ENCODE measurements around the gene ADARB2.

The ADARB2 gene

DNA sequence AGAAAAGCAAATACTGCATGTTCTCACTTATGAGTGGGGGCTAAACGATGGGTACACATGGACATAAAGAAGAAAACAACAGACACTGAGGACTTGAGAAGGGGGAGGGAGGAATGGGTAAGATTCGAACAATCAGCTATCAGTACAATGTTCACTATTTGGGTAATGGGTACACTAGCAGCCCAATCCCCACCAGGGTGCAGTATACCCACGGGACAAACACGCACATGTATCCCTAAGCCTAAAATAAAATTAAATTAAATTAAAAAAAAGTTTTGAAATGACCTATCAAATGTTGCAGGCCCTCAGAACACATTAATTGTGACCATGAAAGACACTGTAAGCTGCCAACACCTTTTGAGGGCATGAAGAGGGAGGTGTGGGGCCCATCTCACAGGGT, 365.1 kb downstream of the ADARB2 start:
- no peak for DNase-seq (ENCODE audit: low spot score)
- H3K27ac ChIP-seq: no peak overlapping the region
- ChIA-PET POLR2A (ENCODE audit: low non-redundant PET) (no interaction called here), CTCF (no interaction called here)
- TF ChIP-seq, protein P1, sequence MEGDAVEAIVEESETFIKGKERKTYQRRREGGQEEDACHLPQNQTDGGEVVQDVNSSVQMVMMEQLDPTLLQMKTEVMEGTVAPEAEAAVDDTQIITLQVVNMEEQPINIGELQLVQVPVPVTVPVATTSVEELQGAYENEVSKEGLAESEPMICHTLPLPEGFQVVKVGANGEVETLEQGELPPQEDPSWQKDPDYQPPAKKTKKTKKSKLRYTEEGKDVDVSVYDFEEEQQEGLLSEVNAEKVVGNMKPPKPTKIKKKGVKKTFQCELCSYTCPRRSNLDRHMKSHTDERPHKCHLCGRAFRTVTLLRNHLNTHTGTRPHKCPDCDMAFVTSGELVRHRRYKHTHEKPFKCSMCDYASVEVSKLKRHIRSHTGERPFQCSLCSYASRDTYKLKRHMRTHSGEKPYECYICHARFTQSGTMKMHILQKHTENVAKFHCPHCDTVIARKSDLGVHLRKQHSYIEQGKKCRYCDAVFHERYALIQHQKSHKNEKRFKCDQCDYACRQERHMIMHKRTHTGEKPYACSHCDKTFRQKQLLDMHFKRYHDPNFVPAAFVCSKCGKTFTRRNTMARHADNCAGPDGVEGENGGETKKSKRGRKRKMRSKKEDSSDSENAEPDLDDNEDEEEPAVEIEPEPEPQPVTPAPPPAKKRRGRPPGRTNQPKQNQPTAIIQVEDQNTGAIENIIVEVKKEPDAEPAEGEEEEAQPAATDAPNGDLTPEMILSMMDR (conservative IDR thresholded peaks at IDR 0.05; ENCODE audit: low read depth): no peak

DNA sequence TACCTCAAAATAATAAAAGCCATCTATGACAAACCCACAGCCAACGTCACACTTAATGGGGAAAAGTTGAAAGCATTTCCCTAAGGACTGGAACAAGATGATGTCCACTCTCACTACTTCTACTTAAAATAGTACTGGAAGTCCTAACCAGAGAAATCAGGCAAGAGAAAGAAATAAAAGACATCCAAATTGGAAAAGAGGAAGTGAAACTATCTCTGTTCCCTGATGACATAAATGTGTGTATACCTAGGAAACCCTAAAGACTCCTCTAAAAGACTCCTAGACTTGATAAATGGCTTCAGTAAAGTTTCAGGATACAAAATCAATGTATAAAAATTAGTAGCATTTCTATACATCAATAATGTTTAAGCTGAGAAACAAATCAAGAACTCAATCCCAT, 367.0 kb downstream of the ADARB2 start:
- CTCF ChIA-PET: interaction anchor here (0.6 kb wide), 1 partner anchor 179 kb away, joined by 3 read pairs; no protein-coding TSS in a partner anchor
- H3K27ac ChIP-seq: no peak overlapping the region
- POLR2A ChIA-PET (ENCODE audit: low non-redundant PET): no interaction called here
- no peak for DNase-seq (ENCODE audit: low spot score)
- TF ChIP-seq, protein P1 (conservative IDR thresholded peaks at IDR 0.05; ENCODE audit: low read depth): no peak

DNA sequence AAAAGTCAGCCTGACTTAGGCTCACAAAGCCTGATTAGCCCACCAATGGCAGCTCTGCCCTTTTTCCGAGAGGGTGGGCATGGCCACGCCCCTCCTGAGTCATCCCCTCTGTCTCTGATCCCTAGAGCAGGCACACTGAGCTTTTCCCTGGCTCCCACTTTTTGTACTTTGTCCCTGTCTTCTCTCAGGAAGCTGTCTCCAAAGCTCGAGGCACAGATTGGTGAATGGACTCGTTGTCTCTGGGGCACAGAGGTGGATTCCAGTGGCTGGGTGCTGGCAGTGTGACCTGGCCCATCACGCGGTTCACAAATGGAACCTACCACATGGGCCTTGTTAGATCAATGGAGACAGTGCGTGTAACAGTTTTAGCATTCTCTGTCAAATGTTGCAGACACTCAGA, 367.7 kb downstream of the ADARB2 start:
- DNase-seq (ENCODE audit: low spot score): no peak
- TF ChIP-seq, protein P1 (conservative IDR thresholded peaks at IDR 0.05; ENCODE audit: low read depth): no peak
- ChIA-PET CTCF (interaction anchor here (0.6 to 0.7 kb wide), 2 partner anchors 139 to 929 kb away, joined by 3 read pairs; no protein-coding TSS in a partner anchor), POLR2A (ENCODE audit: low non-redundant PET) (no interaction called here)
- no peak overlapping the region for H3K27ac ChIP-seq

DNA sequence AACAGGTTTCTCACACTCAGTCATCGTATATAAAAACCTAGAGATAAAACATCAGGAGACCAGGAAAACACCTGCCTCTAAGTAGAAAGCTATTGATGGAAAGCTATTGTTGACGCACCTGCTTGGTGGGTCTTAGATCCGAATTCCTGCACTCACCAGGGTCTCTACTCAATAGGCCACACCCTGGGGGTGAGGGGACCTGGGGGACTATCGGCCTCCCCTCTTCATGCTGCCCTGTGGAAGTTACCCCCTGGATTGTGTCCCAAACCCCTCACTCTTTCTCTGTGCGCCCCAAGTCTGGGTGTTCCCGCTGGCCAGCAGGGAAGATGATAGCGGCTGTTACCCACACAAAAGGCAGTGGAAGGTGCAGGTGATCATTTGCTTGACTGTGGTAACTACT, 368.1 kb downstream of the ADARB2 start:
- TF ChIP-seq, protein P1 (conservative IDR thresholded peaks at IDR 0.05; ENCODE audit: low read depth): no peak
- no peak for DNase-seq (ENCODE audit: low spot score)
- CTCF ChIA-PET: interaction anchor here (0.6 kb wide), 1 partner anchor 929 kb away, joined by 3 read pairs; no protein-coding TSS in a partner anchor
- POLR2A ChIA-PET (ENCODE audit: low non-redundant PET): no interaction called here
- no peak overlapping the region for H3K27ac ChIP-seq

DNA sequence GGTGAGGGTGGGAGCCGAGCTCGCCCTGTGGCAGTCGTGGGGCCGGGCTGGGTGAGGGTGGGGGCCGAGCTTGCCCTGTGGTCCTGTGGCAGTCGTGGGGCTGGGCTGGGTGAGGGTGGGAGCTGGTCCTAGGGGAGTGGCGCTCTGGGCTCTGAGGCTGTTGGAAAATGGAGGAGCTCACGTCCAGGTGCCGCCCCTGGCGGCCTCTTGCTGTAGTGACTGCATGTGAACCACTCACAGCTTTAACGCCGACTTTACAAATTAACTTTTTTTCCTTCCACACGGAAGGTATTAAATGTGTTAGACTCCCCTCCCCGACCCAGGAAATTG, 368.5 kb downstream of the ADARB2 start:
- CTCF ChIA-PET: interaction anchor here (0.6 kb wide), 2 partner anchors 930 to 1296 kb away, joined by 3 read pairs; no protein-coding TSS in a partner anchor
- TF ChIP-seq, protein P1 (conservative IDR thresholded peaks at IDR 0.05; ENCODE audit: low read depth): peak; percentile 20; the same call in 1 of the 2 replicates
- POLR2A ChIA-PET (ENCODE audit: low non-redundant PET): no interaction called here
- no peak overlapping the region for H3K27ac ChIP-seq
- DNase-seq (ENCODE audit: low spot score): no peak

DNA sequence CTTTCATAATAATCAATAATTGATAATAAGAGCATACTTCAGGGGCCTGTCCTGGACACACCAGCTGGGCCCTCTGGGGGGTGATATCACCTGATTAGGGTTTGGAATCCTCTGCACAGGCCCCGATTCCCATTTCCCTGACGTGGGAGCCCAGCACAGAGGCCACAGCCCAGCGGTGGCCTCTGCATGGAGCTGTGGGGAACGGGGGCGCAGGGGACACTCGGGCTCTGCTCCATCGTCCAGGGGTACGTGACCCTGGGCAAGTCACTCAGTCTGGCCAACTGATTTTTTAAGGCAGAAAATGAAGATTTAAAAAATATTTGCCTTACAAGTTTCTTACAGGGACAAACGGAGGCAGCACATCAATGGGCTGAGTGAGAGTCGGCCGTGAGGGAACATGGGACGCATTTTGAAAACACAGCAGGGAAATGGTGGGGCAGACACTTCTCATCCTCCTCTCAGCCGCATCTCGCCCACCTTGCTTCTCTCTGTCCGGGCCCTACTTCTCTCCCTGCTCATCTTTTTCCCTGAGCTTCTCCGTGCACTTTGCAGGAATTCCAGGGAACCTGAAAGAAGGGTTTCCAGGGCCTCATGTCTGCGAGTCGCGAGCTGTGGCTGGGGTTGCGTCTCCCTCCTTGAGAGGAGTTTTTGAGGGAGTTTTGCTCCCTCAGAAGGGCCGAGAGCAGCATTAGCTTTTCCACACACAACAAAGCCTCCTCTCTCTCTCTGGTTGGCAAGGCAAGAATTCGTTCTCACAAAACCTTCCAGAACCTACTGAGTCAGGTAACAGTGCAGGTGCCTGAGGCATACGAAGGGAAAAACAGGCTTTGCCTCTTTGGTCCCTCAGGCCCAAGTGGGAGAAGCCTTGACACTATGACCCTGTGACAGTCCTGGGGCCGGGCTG, 369.1 kb downstream of the ADARB2 start:
- CTCF ChIA-PET: interaction anchor here (0.6 kb wide), 1 partner anchor 1297 kb away, joined by 3 read pairs; no protein-coding TSS in a partner anchor
- TF ChIP-seq, protein P1 (conservative IDR thresholded peaks at IDR 0.05; ENCODE audit: low read depth): no peak
- DNase-seq (ENCODE audit: low spot score): no peak
- H3K27ac ChIP-seq: no peak overlapping the region
- POLR2A ChIA-PET (ENCODE audit: low non-redundant PET): no interaction called here
